Thymus (tissue), 11 donors: ENCODE data around the gene ADPRS. TPM values are rescaled to one million over a fixed set of nuclear protein-coding genes. Genes with fewer than 3 reads are reported as not detected.
A peak's percentile ranks its signal among the peaks of the same experiment; 100 is the strongest.

Experiments used
- DNase-seq, 9 donors: peaks; one replicate each; pipeline ENCODE4 v3.0.0-alpha.2; 2013; ENCODE audit warnings: low spot score in 9 of 9, low read depth in 6 of 9, missing footprints in 1 of 9
- H3K27ac ChIP-seq, 2 donors: one replicate each; pipeline ENCODE4 v1.5.1; 2013; ENCODE audit warnings: control low read depth in 1 of 2, low read depth in 1 of 2, low read length in 1 of 2, mild to moderate bottlenecking in 1 of 2, moderate library complexity in 1 of 2
- H3K27me3 ChIP-seq, 2 donors: one replicate each; pipeline ENCODE4 v1.5.1; 2013; ENCODE audit warnings: low read length in 1 of 2; ENCODE audit not compliant: control insufficient read depth in 2 of 2, insufficient read depth in 1 of 2
- H3K36me3 ChIP-seq, 2 donors: one replicate each; pipeline ENCODE4 v1.5.1; 2013; ENCODE audit warnings: low read length in 1 of 2, mild to moderate bottlenecking in 1 of 2, moderate library complexity in 1 of 2; ENCODE audit not compliant: control insufficient read depth in 2 of 2, insufficient read depth in 2 of 2
- H3K4me1 ChIP-seq, 2 donors: one replicate each; pipeline ENCODE4 v1.5.1; 2013; ENCODE audit warnings: low read length in 2 of 2; ENCODE audit not compliant: control insufficient read depth in 2 of 2, insufficient read depth in 2 of 2
- H3K4me3 ChIP-seq, 2 donors: one replicate each; pipeline ENCODE4 v1.5.1; 2013; ENCODE audit warnings: low read length in 2 of 2, control low read depth in 1 of 2, mild to moderate bottlenecking in 1 of 2
- H3K9me3 ChIP-seq, 2 donors: one replicate each; pipeline ENCODE4 v1.5.1; 2013; ENCODE audit warnings: low read length in 1 of 2, mild to moderate bottlenecking in 1 of 2; ENCODE audit not compliant: control insufficient read depth in 2 of 2, insufficient read depth in 1 of 2
- WGBS: extraction: QIAGEN DNeasy Blood & Tissue Kit; methylation state at CpG from one replicate; pipeline ENCODE4 v1.1.7; 2013; 5-methylcytosine and 5-hydroxymethylcytosine counted together
- polyA plus RNA-seq: library from polyadenylated mRNA; stranded (reverse); fragments of 200-250 nt; gene quantifications from one replicate; pipeline ENCODE4 v1.2.3, GENCODE V29; 2013
- total RNA-seq: library from RNA; stranded (reverse); fragments of 120-200 nt; gene quantifications from one replicate; pipeline ENCODE4 v1.2.4, GENCODE V29; 2013
- donor health status: healthy.

The ADPRS gene
- total and polyA plus RNA-seq, 2 donors = 30.4 to 32.2 TPM

DNA sequence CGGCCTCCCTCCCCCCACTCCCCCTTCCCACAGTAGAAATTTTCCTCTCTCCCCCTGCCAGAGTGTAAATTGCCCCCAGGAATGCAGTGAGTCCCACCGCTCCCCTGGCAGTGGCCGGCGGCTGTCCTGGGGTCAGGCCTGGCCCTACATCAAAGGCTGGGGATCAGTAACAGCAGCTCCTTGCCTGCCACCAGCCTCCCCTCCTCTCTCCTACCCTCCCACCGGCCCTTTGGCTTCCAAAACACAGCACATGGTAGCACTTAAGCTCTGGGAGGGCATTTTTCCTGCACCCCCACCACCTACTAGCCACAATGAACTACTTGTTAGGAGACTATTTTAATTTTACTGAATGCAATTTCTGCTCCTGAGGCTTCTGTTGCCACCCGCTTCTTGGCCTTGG is 45.3 kb downstream of the ADPRS start:
- Histone ChIP-seq H3K4me1 (no peaks in the 10 kb centered on the region), H3K4me3 (no peak overlapping the region), H3K27ac (no peak overlapping the region), H3K27me3 (no peaks in the 10 kb centered on the region), H3K36me3 (peaks cover 26 to 28% of the 10 kb centered on the region in 2 donors), H3K9me3 (no peaks in the 10 kb centered on the region)
- WGBS = 87% methylated on average over 6 of the region's 6 CpGs
- no peak for DNase-seq

DNA sequence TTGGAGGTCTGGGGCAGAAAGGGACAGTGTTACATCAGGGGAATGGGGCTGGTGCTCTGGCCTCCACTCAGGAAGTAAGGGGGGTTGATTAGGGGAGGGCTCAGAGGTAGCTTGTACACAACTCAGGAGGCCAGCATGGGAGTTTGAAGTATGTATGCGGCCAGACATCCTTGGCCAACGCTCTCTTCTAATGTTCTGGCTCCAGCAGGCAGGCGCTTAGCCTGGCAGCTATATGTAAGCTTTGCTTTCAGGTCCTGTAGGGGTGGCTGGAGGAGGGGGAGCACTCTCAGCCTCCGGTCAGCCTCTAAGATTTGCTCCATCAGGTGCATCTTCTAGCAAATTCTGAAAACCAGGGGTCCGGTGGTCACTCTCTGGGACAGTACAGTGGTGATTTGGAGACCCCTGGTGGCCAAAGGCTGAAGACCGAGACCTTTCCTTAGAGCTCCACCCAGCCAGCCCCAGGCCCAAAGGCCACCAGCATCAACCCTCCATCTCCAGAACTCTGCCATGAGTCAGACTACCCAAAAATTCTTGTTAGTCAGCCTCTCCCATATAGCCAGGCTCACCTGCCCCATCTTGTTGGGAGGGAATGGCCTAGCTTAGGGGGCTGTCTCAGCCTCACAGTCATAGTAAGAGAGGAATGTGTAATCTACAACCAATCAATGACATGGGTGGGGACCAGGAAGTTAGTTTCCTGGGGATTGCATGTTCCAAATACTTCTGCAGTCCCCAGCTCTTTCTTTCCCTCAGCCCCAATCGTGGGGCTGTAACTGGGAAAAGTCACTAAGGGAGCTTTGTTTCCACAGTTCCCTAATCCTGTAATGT is 46.0 kb downstream of the ADPRS start:
- Histone ChIP-seq H3K4me1 (no peaks in the 10 kb centered on the region), H3K4me3 (no peak overlapping the region), H3K36me3 (peaks cover 27 to 33% of the 10 kb centered on the region in 2 donors), H3K27ac (peak overlapping the region in 1 of 2 donors; percentile 62), H3K9me3 (no peaks in the 10 kb centered on the region), H3K27me3 (no peaks in the 10 kb centered on the region)
- WGBS = 73% methylated on average over 7 of the region's 7 CpGs
- DNase-seq = peak in 1 of 9 donors; percentile 28

- 92% methylated on average over 6 of the region's 6 CpGs for WGBS
Measured at GRCh38 chr1:36135330-36135667, 46.6 kb downstream of the ADPRS start.

GRCh38 chr1:36135796-36136195 is 47.1 kb downstream of the ADPRS start:
- Histone ChIP-seq H3K27me3 (no peaks in the 10 kb centered on the region), H3K27ac (peak overlapping the region in 1 of 2 donors; percentile 22), H3K4me3 (no peak overlapping the region), H3K9me3 (no peaks in the 10 kb centered on the region), H3K36me3 (peaks cover 36 to 39% of the 10 kb centered on the region in 2 donors), H3K4me1 (no peaks in the 10 kb centered on the region)
- DNase-seq = no peak

More at GRCh38 chr1:36135330-36135667, 46.6 kb downstream of the ADPRS start:
- Histone ChIP-seq H3K36me3 (peaks cover 33 to 38% of the 10 kb centered on the region in 2 donors), H3K4me3 (no peak overlapping the region), H3K4me1 (no peaks in the 10 kb centered on the region), H3K27ac (peak overlapping the region in 1 of 2 donors; percentile 62), H3K27me3 (no peaks in the 10 kb centered on the region), H3K9me3 (no peaks in the 10 kb centered on the region)
- no peak for DNase-seq

DNA sequence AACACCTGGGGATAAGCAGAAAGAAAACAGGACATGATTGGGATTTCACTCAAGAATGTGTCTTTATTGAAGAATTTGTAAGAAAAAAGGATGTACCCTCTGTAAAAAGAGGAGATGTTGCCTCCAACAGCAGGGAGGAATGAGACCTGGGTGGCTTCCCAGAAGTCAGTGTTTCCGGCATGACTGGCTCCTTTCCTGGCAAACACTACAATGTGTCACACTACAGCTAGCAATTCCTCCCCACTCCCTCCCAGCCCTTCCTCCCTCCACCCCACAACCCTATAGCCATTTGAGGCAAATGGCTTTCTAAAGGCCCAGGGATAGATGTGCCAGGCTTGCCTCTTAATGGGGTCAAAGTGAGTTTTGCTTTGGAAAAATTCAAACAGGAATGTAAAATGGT is 47.8 kb downstream of the ADPRS start:
- Histone ChIP-seq H3K4me3 (no peak overlapping the region), H3K9me3 (no peaks in the 10 kb centered on the region), H3K36me3 (peaks cover 36 to 39% of the 10 kb centered on the region in 2 donors), H3K27ac (peak overlapping the region; percentile 7 to 53), H3K4me1 (no peaks in the 10 kb centered on the region), H3K27me3 (no peaks in the 10 kb centered on the region)
- no peak for DNase-seq
- 89% methylated on average over 1 of the region's 1 CpG for WGBS

- H3K27ac ChIP-seq = peak overlapping the region in 1 of 2 donors; percentile 37
- no peak overlapping the region for H3K4me3 ChIP-seq
- 78% methylated on average over 5 of the region's 5 CpGs for WGBS
- H3K27me3 ChIP-seq = no peaks in the 10 kb centered on the region
- peaks cover 36 to 42% of the 10 kb centered on the region in 2 donors for H3K36me3 ChIP-seq
- peaks cover 2 to 3% of the 10 kb centered on the region in 2 donors for H3K4me1 ChIP-seq
- no peaks in the 10 kb centered on the region for H3K9me3 ChIP-seq
- no peak for DNase-seq
Measured at GRCh38 chr1:36137226-36137625, 48.5 kb downstream of the ADPRS start.

GRCh38 chr1:36137776-36138175 is 49.1 kb downstream of the ADPRS start:
- H3K27ac ChIP-seq = no peak overlapping the region
- no peak for DNase-seq
- peaks cover 3 to 4% of the 10 kb centered on the region in 2 donors for H3K4me1 ChIP-seq
- H3K9me3 ChIP-seq = no peaks in the 10 kb centered on the region
- WGBS = 97% methylated on average over 3 of the region's 3 CpGs
- H3K4me3 ChIP-seq = no peak overlapping the region
- H3K36me3 ChIP-seq = peaks cover 36 to 42% of the 10 kb centered on the region in 2 donors
- H3K27me3 ChIP-seq = no peaks in the 10 kb centered on the region

DNA sequence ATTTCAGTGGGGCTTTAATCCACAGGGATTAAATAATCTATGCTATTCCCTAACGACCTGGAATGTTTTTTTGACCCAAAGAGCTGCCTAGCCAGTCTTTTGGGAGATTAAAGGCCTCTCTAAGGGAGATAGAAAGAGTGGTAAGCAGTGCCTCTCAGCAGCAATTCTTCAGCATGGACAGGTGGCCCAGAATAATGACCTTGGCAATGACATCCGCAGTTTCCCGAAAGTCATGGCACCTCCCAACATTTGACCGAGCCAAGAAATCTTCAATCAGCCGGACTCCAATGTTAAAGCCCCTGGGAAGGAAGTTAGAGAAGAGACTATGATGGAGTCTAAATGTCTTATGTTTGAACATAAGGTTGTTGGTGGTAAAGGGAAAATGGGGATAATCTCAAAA is 50.8 kb downstream of the ADPRS start:
- no peak for DNase-seq
- Histone ChIP-seq H3K4me3 (no peak overlapping the region), H3K27ac (no peak overlapping the region), H3K36me3 (peaks cover 36 to 44% of the 10 kb centered on the region in 2 donors), H3K27me3 (no peaks in the 10 kb centered on the region), H3K9me3 (no peaks in the 10 kb centered on the region), H3K4me1 (peaks cover 3 to 4% of the 10 kb centered on the region in 2 donors)
- 97% methylated on average over 5 of the region's 5 CpGs for WGBS

DNA sequence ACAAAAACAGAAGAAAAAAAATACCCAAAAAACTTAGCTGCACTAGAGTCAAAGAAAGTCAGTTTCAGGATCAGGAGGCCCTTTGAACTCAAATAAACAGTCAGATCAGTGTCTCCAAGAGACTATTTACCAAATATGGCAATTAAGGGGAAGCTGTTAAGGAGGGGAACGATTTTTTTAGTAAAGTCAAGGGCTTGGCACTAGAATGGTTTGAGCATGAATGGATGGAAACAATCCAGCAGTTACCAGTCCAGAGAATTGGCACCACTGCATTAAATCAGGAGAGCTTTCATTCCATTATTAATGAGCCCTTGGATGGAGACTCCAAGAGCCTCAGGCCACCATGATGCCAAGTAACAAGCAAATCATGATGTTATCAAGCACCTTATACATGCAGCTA is 53.4 kb downstream of the ADPRS start:
- DNase-seq = no peak
- WGBS = 22% methylated on average over 1 of the region's 1 CpG
- Histone ChIP-seq H3K4me3 (no peak overlapping the region), H3K27me3 (no peaks in the 10 kb centered on the region), H3K36me3 (peaks cover 29 to 31% of the 10 kb centered on the region in 2 donors), H3K9me3 (no peaks in the 10 kb centered on the region), H3K4me1 (peaks cover 3 to 4% of the 10 kb centered on the region in 2 donors), H3K27ac (peak overlapping the region in 1 of 2 donors; percentile 3)
